Measurements from ENCODE around the gene C13orf46.

GRCh38 chr13:113923376-113924063, 50.4 kb downstream of the C13orf46 start:
- TF ChIP-seq CTCF (IDR thresholded peaks at IDR 0.05; ENCODE audit: low read depth, low read length, missing input control) (no peak), TAF1 (conservative IDR thresholded peaks at IDR 0.05) (no peak), SP1 (IDR thresholded peaks at IDR 0.05) (no peak), MAX (IDR thresholded peaks at IDR 0.05) (no peak), REST (IDR thresholded peaks at IDR 0.05) (no peak), EGR1 (IDR thresholded peaks at IDR 0.05; ENCODE audit: low read depth in 2 of 2) (no peak), GABPA (IDR thresholded peaks at IDR 0.05 in 1 of 2, conservative IDR thresholded peaks at IDR 0.05 in 1 of 2) (no peak), JUND (IDR thresholded peaks at IDR 0.05) (no peak), ZBTB33 (IDR thresholded peaks at IDR 0.05) (no peak), RXRA (IDR thresholded peaks at IDR 0.05) (no peak), FOXA1 (IDR thresholded peaks at IDR 0.05) (no peak), NR2F2 (IDR thresholded peaks at IDR 0.05) (no peak), RAD21 (IDR thresholded peaks at IDR 0.05) (no peak), HNF4A (conservative IDR thresholded peaks at IDR 0.05) (no peak)
